Fibroblast of pulmonary artery (primary cell): ENCODE data around the gene KCNN3.

Experiments
- DNase-seq: peaks from one replicate; pipeline ENCODE4 v3.0.0-alpha.2; 2010; ENCODE audit warnings: low read depth
- H3K4me3 ChIP-seq: replicated peaks from 2 replicates; pipeline ENCODE4 v1.5.1; 2011; ENCODE audit warnings: low read depth, mild to moderate bottlenecking, control low read depth, low read length, moderate library complexity
- TF ChIP-seq, protein P1 (sequence below): IDR thresholded peaks from 2 replicates; pipeline ENCODE4 v1.5.1; 2011; ENCODE audit warnings: mild to moderate bottlenecking, control low read depth, low read length, inconsistent platforms; ENCODE audit errors: missing control alignments

KCNN3 gene

DNA sequence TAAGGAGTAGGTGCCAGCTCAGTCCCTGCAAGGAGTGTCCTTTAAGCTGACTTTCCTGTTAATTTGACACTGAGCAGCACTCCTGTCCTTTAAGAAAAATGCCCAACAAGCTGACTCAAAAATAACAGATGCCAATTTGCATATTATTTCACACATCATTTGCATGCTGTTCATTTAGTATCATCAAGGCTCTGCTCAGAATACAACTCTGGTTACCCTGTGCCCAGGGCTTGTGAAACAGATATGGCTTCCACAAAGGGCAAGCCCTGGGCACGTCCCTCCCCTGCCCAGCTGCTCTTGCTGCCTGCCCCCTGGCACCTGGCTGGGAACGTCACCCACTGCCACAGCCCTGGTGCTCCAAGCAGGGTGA, 10.3 kb downstream of the KCNN3 start:
- TF ChIP-seq, protein P1, sequence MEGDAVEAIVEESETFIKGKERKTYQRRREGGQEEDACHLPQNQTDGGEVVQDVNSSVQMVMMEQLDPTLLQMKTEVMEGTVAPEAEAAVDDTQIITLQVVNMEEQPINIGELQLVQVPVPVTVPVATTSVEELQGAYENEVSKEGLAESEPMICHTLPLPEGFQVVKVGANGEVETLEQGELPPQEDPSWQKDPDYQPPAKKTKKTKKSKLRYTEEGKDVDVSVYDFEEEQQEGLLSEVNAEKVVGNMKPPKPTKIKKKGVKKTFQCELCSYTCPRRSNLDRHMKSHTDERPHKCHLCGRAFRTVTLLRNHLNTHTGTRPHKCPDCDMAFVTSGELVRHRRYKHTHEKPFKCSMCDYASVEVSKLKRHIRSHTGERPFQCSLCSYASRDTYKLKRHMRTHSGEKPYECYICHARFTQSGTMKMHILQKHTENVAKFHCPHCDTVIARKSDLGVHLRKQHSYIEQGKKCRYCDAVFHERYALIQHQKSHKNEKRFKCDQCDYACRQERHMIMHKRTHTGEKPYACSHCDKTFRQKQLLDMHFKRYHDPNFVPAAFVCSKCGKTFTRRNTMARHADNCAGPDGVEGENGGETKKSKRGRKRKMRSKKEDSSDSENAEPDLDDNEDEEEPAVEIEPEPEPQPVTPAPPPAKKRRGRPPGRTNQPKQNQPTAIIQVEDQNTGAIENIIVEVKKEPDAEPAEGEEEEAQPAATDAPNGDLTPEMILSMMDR, result no peak
- no peak for DNase-seq
- no peak overlapping the region for H3K4me3 ChIP-seq

DNA sequence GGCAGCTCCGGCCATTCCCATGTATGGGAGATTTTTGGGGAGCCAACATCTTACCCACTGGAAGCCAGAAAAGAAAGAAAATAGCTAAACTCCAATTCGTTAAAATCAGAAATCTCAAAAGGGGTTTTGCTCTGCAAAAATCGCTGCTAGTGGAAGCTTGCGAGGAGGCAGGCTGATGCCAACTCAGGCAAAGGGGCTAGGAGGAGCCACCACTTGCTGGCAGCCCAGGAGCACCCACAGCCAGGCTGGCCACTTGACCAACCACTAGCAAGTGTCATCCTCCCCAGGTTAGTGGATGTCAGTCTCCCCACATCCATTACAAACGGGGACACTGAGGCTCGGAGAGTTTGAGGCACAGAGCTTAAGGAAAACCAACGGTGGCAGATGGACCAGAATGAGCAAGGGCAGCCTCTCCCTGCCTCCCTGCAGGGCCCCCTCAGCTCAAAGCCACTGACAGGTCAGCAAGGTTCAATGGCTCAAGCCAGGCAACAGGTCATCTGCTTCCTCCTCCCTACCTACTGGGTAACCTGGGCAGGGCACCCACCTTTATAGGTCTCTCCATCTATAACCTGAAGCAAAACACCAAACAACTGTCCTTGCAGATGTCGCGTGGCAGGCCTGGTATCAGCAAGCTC, 10.8 kb downstream of the KCNN3 start:
- TF ChIP-seq, protein P1, result no peak
- H3K4me3 ChIP-seq, result no peak overlapping the region
- DNase-seq, result no peak

DNA sequence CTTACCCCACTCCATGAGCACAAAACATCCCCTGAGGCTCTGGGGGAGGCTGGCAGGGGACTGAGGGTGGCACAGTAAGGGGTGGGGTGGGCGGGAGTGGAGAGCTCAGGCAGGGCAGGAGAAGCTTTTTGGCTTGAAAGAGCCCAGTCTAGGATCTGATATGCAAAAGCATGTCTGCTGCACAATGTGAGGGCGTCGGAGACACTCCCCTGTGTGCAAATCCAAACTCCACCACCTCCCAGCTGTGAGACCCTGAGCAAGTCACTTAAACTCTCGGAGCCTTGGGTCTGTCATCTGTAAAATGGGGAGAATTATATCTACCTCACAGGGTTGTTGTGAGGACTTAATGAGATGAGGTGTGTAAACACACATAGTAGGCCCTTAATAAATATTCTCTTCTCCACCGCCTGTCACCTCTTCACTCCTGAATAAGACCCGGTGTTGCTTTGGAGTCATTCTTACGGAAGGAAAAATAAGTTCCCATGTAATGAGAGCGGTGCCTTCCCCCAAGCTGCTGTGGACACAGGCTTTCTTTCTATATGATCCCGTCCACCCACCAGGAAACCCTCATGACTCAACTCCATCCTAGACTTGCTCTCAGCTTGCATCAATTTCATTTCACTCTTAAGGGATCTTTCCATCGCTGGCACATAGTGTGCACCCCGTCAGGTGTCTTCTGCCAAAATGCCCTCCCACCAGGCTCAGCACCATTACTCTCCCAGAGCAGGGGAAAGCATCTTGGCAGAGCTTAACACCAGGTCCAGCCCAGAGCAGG, 12.5 kb downstream of the KCNN3 start:
- TF ChIP-seq, protein P1, result no peak
- H3K4me3 ChIP-seq, result no peak overlapping the region
- no peak for DNase-seq

DNA sequence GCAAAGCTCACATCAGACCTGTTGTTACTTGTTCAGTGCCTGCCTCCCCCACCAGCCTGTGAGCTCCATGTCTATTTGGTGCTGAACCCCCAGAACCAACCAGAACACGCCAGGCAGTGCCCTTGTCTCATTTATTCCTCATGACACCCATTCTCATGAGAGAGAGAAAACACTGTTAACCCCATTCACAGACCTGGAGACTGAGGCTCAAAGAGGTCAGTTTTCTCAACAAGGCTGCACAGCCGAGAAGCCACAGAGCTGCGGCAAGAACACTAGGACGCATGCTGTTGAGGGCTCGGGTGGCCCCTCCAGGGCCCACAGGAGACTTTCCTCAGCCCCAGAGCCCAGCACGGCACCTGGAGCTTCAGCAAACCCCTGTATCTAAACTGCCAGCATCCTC, 13.1 kb downstream of the KCNN3 start:
- no peak overlapping the region for H3K4me3 ChIP-seq
- TF ChIP-seq, protein P1, result no peak
- DNase-seq, result no peak

DNA sequence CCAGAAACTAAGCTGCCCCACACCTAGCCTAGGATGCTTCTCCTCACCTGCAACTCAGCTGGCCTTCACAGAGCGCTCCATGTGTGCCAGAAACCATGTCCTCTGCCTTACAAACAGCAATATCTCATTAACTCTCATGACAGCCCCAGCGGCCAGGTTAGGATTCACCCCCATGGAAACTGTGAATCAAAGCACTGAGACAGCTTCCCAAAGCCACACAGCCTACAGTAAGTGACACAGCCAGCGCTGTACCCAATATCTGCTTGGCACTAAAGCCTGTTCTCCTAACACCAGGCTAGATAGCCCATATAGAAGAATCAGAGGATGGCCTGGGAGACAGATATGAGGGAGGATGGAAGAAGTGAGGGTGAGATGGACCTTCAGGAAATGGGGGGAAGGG, 13.5 kb downstream of the KCNN3 start:
- no peak for DNase-seq
- no peak overlapping the region for H3K4me3 ChIP-seq
- TF ChIP-seq, protein P1, result no peak

DNA sequence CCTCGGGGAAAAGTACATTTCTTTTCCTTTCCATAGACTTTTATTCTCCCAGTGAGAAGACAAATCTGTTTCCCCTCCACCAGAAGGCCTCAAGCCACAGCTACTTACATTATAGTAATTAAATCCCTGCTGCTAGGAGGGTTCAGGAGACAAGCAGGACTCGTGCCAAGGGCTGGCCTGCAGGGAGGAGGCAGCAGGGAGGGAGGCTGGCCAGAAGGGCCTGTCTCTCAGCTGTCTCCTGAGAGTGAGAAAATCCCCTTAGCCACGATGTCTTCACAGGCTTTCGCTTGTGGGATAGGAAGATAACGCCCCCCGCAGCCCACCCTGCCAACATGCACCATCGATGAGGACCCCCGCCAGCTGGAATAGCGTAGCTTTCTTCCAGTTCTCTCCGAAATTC, 14.0 kb downstream of the KCNN3 start:
- H3K4me3 ChIP-seq, result no peak overlapping the region
- DNase-seq, result no peak
- TF ChIP-seq, protein P1, result no peak
